Epithelial cell of proximal tubule (primary cell): ENCODE results near the gene DCDC1. TPM values are rescaled to one million over a fixed set of nuclear protein-coding genes. Genes with fewer than 3 reads are reported as not detected.
A peak's percentile ranks its signal among the peaks of the same experiment; 100 is the strongest.

Source experiments
- DNase-seq: peaks from one replicate; pipeline ENCODE4 v3.0.0-alpha.2; 2011; ENCODE audit warnings: low read depth
- H3K4me3 ChIP-seq: 2 replicates; pipeline ENCODE4 v1.5.1; 2011; ENCODE audit warnings: low read depth, mild to moderate bottlenecking, low read length
- CTCF ChIP-seq: conservative IDR thresholded peaks from 2 replicates; pipeline ENCODE4 v1.5.1; 2012; ENCODE audit warnings: low read depth, mild to moderate bottlenecking, low read length
- total RNA-seq: library from RNA; depleted of rRNA; stranded (reverse); fragments of >200 nt; gene quantifications from 2 replicates; pipeline ENCODE4 v1.2.3, GENCODE V29; 2015

The DCDC1 gene
- total RNA-seq, 1 donor from 2014 or later = 0.12 TPM

- H3K4me3 ChIP-seq = no peak overlapping the region
- no peak for TF ChIP-seq CTCF
- DNase-seq = no peak
Measured at GRCh38 chr11:31050061-31050765, 319.3 kb downstream of the DCDC1 start.

- peak; percentile 64 for TF ChIP-seq CTCF
- DNase-seq = peak; percentile 3
Measured at GRCh38 chr11:31045335-31045734, 324.2 kb downstream of the DCDC1 start.

GRCh38 chr11:31030138-31030792 is 339.3 kb downstream of the DCDC1 start:
- TF ChIP-seq CTCF = no peak
- DNase-seq = no peak
- H3K4me3 ChIP-seq = no peak overlapping the region

More at GRCh38 chr11:31045335-31045734, 324.2 kb downstream of the DCDC1 start:
- H3K4me3 ChIP-seq = no peak overlapping the region

- DNase-seq = no peak
- no peak overlapping the region for H3K4me3 ChIP-seq
- TF ChIP-seq CTCF = no peak
Measured at GRCh38 chr11:31026315-31026714, 343.2 kb downstream of the DCDC1 start.

- no peak for DNase-seq
- no peak overlapping the region for H3K4me3 ChIP-seq
- TF ChIP-seq CTCF = no peak
Measured at GRCh38 chr11:31022080-31022479, 347.5 kb downstream of the DCDC1 start.

GRCh38 chr11:31019786-31020185 is 349.8 kb downstream of the DCDC1 start:
- no peak overlapping the region for H3K4me3 ChIP-seq
- DNase-seq = no peak
- TF ChIP-seq CTCF = no peak
